ENCODE measurements around the gene GNL3L.

DNA sequence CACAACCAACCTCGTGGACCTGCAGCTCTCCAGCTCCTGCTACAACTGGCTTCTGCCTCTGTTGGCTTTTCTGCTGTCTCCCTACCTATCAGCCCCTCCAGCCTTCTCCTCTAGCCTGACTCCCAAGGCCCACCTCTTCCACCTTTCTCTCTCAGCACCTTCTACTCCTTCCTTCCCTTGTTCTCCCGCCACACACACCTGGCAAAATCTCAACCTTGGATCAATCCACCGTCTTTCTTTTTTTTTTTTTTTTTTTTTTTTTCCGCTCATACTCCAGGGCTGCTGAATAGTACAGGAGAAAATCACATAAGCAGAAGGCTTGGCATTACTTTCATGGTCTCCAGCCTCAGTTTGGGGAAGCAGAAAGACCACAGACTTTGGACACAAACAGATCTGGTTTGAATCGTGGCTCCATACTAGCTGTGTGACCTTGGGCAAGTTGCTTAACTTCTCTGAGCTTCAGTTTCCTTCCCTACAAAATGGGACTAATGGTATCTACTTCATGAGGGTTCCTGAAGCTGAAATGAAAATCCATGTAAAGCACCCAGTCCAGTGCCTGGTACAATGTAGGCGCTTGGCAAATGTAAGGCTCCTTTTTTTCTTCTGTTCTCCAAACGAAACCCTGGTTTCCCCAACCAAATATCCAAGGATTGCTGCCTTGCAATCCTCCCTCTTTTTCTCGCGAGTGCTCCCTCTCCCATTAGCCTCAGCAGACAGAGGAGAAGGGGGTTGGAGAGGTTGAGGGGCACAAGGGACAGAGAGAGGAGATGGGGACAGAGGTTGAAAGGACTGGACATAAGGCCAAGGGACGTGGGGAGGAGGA lies 35.6 kb upstream of the GNL3L start:
- TF ChIP-seq, protein P1, sequence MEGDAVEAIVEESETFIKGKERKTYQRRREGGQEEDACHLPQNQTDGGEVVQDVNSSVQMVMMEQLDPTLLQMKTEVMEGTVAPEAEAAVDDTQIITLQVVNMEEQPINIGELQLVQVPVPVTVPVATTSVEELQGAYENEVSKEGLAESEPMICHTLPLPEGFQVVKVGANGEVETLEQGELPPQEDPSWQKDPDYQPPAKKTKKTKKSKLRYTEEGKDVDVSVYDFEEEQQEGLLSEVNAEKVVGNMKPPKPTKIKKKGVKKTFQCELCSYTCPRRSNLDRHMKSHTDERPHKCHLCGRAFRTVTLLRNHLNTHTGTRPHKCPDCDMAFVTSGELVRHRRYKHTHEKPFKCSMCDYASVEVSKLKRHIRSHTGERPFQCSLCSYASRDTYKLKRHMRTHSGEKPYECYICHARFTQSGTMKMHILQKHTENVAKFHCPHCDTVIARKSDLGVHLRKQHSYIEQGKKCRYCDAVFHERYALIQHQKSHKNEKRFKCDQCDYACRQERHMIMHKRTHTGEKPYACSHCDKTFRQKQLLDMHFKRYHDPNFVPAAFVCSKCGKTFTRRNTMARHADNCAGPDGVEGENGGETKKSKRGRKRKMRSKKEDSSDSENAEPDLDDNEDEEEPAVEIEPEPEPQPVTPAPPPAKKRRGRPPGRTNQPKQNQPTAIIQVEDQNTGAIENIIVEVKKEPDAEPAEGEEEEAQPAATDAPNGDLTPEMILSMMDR (IDR thresholded peaks at IDR 0.05) = no peak
- TF ChIP-seq POLR2A (IDR thresholded peaks at IDR 0.05) = no peak

Data from heart left ventricle (tissue), 13 donors.